LNCaP clone FGC (cell line): Measurements from ENCODE around the gene EBF3.

Source experiments
- DNase-seq: peaks from one replicate; pipeline ENCODE4 v3.0.0-alpha.2; 2011; ENCODE audit warnings: low read depth
- H3K4me3 ChIP-seq: 2 replicates; pipeline ENCODE4 v1.5.1; 2011; ENCODE audit warnings: mild to moderate bottlenecking, low read depth, low read length, control low read depth
- CTCF ChIP-seq: IDR thresholded peaks from 2 replicates; pipeline ENCODE4 v1.5.1; 2012; ENCODE audit warnings: mild to moderate bottlenecking; ENCODE audit not compliant: control insufficient read depth, insufficient read depth; ENCODE audit errors: extremely low read depth

The EBF3 gene

GRCh38 chr10:129967579-129968019 lies 3.5 kb upstream of the EBF3 start:
- H3K4me3 ChIP-seq: no peak overlapping the region
- TF ChIP-seq CTCF: no peak
- no peak for DNase-seq

- TF ChIP-seq CTCF: no peak
- no peak overlapping the region for H3K4me3 ChIP-seq
- no peak for DNase-seq
These were observed 3.0 kb upstream of the EBF3 start for GRCh38 chr10:129966889-129967578.

DNA sequence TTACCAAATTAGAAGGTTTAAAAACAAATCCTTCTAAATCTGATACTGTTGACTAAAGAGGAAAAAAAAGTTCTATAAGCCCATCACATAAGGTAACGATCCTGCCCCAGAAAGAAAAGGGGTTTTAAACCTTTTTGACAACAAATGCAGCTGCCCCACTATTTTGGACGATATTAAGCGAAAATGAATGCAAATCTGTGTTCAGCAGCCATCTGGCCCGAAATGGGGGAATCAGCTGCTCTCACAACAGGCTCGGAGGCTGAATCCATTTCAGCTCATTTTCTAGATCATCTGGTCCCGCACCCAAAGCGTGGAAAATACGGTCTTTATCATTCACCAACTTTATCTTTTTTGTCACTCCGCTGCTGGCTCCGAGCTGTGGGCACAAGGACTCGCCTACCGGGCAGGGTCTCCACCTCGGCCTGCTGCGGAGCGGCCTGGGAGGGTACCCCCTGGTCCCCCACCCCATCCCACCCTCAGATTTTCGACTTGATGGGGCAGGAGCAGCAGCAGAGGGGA lies 2.4 kb upstream of the EBF3 start:
- TF ChIP-seq CTCF: no peak
- no peak overlapping the region for H3K4me3 ChIP-seq
- DNase-seq: no peak

- TF ChIP-seq CTCF: no peak
- no peak overlapping the region for H3K4me3 ChIP-seq
- no peak for DNase-seq
These were observed 1.9 kb upstream of the EBF3 start for GRCh38 chr10:129965959-129966358.

GRCh38 chr10:129965425-129965808 lies 1.3 kb upstream of the EBF3 start:
- no peak overlapping the region for H3K4me3 ChIP-seq
- no peak for TF ChIP-seq CTCF
- no peak for DNase-seq

DNA sequence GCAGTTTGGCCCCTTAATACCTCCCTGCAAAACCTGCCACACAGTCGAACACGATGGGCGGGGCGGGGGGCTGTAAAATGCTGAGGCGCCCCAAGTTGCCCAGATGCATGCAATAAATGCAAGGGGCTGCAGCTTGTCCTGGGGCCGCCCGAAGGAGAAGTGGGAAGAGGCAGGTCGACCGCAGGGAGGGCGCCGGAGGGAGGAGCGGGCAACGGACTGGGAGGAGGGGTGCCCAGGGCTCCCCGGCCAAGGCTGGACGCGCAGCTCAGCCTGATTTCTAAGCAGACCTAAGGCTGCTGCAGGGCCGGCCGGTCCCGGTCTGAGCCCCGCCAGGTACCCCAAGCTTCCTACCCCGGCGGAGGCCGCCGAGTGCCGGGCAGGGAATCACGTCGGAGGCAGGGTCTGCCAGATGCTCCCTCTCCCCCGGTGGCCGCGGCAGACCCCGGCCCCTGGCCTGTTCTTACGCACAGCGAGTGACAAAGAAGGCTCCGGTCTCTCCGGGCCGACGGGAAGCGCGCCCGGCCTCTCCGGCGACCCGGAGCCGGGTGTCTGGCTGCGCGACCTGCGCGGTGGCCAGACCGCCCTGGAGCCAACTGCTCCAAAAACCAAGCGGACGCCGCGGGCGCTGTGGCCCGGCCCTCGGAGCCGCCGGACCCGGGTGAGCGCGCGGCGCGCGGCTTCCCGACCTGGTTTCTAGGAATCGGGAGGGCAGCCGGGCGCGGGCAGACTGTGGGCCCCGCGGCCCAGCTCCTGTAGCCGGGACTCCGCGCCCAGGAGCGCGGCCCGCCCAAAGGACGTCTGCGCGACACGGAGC lies 744 bp upstream of the EBF3 start:
- no peak for TF ChIP-seq CTCF
- H3K4me3 ChIP-seq: peak overlapping the region; percentile 49
- no peak for DNase-seq
